Adrenal gland (tissue), 5 donors: ENCODE results near the gene ATE1.

ENCODE experiments used
- CTCF ChIP-seq, 6 experiments: fragments of 450-650 bp in 4 of 6; fragments of 200-600 bp in 2 of 6; sonication (generic) in 1 of 6; IDR thresholded peaks; 1 replicate in 5 of 6; 2 replicates in 1 of 6; pipeline versions ENCODE4 v1.5.1 to v1.8.0; 2016 to 2021; ENCODE audit warnings: antibody characterized with exemption in 6 of 6, mild to moderate bottlenecking in 2 of 6, moderate library complexity in 1 of 6
- POLR2A ChIP-seq, 2 donors: fragments of 450-650 bp; IDR thresholded peaks; one replicate each; pipeline ENCODE4 v1.6.1; 2017; ENCODE audit warnings: antibody characterized with exemption in 2 of 2, mild to moderate bottlenecking in 2 of 2, moderate library complexity in 1 of 2
- donor health status: DM: no; HTN: no; CAD: no.

DNA sequence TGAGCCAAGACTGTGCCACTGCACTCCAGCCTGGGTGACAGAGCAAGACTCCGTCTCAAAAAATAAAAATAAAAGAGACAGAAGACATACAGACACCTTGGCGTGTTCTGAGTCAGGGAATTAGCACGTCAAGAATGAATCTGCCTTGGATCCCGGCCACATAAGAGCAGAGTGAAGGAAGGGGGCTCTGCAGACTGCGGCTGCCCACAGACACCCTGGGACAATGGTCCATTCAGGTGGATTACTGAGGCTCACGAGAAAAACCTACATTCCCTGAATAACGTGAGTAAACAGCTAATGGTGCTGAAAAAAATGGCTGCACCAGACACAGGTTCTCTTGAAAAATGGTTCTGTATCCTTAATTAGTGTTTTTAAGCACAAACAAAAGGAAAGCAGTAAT, 229.5 kb downstream of the ATE1 start:
- TF ChIP-seq CTCF (IDR thresholded peaks at IDR 0.05) (no peak), POLR2A (IDR thresholded peaks at IDR 0.05) (no peak)
